ENCODE measurements around the gene CYFIP1.

DNA sequence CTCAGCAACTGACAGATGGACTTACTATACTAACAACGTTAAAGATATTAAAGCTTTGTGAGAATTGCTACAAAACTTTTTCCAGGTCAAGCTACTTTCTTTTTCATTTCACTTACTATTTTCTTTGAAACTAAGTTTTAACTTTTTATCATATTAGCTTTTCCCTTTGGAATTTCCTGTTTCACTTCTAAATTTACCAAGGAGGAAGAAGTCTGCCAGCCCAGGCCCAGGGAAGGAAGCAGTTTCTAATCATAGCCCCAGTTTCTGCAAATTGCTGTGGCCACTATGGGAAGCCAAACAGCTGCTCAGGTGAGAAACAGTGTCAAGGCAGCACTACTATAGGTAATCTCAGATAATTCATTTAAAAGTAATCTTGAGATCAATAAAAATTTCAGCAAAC, 18.4 kb downstream of the CYFIP1 start:
- TF ChIP-seq GABPA (IDR thresholded peaks at IDR 0.05; ENCODE audit: low read depth) = no peak
- no peak for TF ChIP-seq CTCF (IDR thresholded peaks at IDR 0.05; ENCODE audit: insufficient read depth, low read length)
- no peak for TF ChIP-seq POLR2AphosphoS5 (IDR thresholded peaks at IDR 0.05; ENCODE audit: low read depth)
- TF ChIP-seq SPI1 (IDR thresholded peaks at IDR 0.05; ENCODE audit: borderline replicate concordance, low read depth) = no peak

Measured in HL-60 (cell line).